Sigmoid colon (tissue), 4 donors: ENCODE measurements around the gene PRKCB.

Source experiments
- POLR2A ChIP-seq, 2 donors: fragments of 450-650 bp; IDR thresholded peaks; one replicate each; pipeline ENCODE4 v1.6.1; 2016; ENCODE audit warnings: antibody characterized with exemption in 2 of 2, mild to moderate bottlenecking in 2 of 2, moderate library complexity in 2 of 2
- POLR2AphosphoS5 ChIP-seq, 4 donors: sonication (generic); formaldehyde crosslinking; IDR thresholded peaks; one replicate each; pipeline ENCODE4 v1.6.1; 2017; ENCODE audit warnings: antibody characterized with exemption in 4 of 4
- TF ChIP-seq, protein P1 (sequence below), 4 experiments: fragments of 450-650 bp in 3 of 4; fragments of 200-600 bp in 1 of 4; IDR thresholded peaks; one replicate each; pipeline ENCODE4 v1.5.1; 2016 to 2019; ENCODE audit warnings: antibody characterized with exemption in 4 of 4, mild to moderate bottlenecking in 3 of 4, moderate library complexity in 2 of 4

DNA sequence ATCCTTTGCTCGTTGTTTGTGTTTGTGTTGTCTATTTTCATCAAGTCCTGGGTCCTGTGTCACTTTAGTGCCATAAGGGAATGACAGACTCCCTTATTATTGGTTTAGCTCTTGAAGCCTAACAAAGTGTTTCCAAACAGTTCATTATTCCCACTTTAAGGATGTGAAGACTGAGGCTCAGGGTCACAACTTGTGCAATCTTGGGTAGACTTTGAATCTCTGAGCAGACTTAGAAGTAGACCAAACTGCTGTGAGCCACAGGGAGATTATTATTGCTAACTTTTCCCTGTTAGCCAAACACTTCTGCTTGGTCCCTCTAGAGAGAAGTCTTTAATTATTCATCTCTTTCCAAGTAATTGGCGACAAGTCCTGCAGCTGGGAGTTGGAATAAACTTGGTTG lies 31.8 kb downstream of the PRKCB start:
- TF ChIP-seq POLR2A (IDR thresholded peaks at IDR 0.05) (no peak), POLR2AphosphoS5 (IDR thresholded peaks at IDR 0.05) (no peak)
- TF ChIP-seq, protein P1, sequence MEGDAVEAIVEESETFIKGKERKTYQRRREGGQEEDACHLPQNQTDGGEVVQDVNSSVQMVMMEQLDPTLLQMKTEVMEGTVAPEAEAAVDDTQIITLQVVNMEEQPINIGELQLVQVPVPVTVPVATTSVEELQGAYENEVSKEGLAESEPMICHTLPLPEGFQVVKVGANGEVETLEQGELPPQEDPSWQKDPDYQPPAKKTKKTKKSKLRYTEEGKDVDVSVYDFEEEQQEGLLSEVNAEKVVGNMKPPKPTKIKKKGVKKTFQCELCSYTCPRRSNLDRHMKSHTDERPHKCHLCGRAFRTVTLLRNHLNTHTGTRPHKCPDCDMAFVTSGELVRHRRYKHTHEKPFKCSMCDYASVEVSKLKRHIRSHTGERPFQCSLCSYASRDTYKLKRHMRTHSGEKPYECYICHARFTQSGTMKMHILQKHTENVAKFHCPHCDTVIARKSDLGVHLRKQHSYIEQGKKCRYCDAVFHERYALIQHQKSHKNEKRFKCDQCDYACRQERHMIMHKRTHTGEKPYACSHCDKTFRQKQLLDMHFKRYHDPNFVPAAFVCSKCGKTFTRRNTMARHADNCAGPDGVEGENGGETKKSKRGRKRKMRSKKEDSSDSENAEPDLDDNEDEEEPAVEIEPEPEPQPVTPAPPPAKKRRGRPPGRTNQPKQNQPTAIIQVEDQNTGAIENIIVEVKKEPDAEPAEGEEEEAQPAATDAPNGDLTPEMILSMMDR (IDR thresholded peaks at IDR 0.05): no peak
